ENCODE data around the gene GRIN3B. TPM values are rescaled to one million over a fixed set of nuclear protein-coding genes. Genes with fewer than 3 reads are reported as not detected.

Gene GRIN3B
- total RNA-seq, 2 experiments from 2014 or later, result not detected

DNA sequence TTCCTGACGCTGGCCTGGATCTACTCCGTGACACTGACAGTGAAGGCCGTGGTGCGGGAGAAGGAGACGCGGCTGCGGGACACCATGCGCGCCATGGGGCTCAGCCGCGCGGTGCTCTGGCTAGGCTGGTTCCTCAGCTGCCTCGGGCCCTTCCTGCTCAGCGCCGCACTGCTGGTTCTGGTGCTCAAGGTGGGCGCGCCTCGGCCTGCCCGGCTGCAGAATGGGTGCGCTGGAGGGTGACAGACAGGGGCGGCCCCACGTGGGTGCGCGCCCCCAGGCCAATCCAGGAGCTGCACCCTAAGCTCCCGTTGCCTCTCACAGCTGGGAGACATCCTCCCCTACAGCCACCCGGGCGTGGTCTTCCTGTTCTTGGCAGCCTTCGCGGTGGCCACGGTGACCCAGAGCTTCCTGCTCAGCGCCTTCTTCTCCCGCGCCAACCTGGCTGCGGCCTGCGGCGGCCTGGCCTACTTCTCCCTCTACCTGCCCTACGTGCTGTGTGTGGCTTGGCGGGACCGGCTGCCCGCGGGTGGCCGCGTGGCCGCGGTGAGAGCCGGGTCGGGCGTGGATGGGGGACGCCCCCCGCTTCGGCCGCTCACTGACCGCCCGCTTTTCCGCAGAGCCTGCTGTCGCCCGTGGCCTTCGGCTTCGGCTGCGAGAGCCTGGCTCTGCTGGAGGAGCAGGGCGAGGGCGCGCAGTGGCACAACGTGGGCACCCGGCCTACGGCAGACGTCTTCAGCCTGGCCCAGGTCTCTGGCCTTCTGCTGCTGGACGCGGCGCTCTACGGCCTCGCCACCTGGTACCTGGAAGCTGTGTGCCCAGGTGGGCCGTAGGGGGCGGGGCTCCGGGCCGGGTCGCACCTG is 46.8 kb downstream of the GRIN3B start:
- CTCF ChIA-PET, result interaction anchor here (0.6 kb wide), 1 partner anchor 206 kb away, joined by 4 read pairs; the partner anchor contains the start of gene PRTN3
- POLR2A ChIA-PET, result no interaction called here

DNA sequence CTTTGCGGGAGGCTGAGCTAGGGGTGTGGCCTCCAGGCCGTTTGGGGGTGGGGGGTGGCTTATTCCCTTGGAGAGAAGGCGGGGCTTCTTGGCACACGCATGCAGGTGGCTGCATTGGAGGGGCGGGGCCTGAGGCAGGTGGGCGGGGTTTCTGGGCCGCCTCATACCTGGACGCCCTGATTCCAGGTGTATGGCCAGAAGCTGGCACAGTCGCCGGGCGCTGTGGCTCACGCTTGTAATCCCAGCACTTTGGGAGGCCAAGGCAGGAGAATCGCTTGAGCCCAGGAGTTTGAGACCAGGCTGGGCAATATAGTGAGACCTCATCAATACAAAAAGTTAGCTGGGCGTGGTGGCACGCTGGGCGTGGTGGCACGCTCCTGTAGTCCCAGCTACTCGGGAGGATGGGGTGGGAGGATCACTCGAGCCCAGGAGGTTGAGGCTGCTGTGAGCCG is 47.5 kb downstream of the GRIN3B start:
- ChIA-PET CTCF (interaction anchor here (0.6 to 1.6 kb wide), 2 partner anchors 10 to 207 kb away, joined by 4 to 5 read pairs; partner anchors contain the start of gene PRTN3), POLR2A (interaction anchor here (0.7 to 1.0 kb wide), 2 partner anchors 10 to 247 kb away, joined by 5 to 13 read pairs; no protein-coding TSS in a partner anchor)

DNA sequence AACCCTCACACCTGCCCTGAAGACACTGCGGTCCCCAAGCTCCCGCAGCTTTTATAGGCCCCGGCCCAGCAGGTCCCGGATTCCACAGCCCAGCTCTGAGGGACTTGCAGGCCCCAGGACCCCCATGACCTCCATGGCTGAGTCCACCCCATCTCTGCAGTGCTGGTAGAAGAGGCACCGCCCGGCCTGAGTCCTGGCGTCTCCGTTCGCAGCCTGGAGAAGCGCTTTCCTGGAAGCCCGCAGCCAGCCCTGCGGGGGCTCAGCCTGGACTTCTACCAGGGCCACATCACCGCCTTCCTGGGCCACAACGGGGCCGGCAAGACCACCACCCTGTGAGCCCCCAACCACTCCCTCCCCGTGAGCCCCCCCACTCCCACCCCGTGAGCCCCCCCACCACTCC is 48.9 kb downstream of the GRIN3B start:
- CTCF ChIA-PET, result interaction anchor here (1.6 kb wide), 1 partner anchor 9 kb away, joined by 5 read pairs; no protein-coding TSS in a partner anchor

DNA sequence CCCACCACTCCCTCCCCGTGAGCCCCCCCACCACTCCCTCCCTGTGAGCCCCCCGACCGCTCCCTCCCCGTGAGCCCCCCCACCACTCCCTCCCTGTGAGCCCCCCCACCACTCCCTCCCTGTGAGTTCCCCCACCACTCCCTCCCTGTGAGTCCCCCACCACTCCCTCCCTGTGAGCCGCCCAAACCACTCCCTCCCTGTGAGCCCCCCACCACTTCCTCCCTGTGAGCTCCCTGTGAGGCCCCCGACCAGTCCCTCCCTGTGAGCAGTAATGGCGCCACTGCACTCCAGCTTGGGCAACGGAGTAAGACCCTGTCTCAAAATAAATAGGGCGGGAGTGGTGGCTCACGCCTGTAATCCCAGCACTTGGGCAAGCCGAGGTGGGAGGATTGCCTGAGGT is 49.6 kb downstream of the GRIN3B start:
- CTCF ChIA-PET, result no interaction called here
- POLR2A ChIA-PET, result no interaction called here

More for the DNA sequence above, 48.9 kb downstream of the GRIN3B start:
- POLR2A ChIA-PET, result no interaction called here

DNA sequence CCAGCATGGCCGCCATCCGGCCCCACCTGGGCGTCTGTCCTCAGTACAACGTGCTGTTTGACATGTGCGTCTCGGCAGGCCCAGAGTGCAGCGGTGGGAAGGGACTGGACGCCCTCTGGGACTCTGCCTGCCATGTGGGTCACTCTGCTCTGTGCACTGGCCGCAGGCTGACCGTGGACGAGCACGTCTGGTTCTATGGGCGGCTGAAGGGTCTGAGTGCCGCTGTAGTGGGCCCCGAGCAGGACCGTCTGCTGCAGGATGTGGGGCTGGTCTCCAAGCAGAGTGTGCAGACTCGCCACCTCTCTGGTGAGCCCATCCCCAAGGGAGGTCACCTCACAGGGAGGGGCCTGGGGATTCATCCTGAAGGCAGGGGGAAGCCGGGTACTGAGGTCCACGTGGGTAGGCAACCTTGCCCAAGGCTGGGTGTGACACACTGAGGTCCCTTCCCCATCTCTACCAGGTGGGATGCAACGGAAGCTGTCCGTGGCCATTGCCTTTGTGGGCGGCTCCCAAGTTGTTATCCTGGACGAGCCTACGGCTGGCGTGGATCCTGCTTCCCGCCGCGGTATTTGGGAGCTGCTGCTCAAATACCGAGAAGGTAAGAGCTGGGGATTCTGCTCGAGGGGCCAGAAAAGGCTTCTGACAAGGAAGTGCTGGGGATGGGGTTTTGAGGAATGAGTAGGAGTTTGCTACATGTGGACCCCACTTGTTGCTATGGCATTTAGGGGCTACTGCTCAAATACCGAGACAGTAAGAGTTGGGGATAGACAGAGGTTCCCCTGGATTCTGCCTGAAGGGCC is 51.0 kb downstream of the GRIN3B start:
- ChIA-PET POLR2A (no interaction called here), CTCF (interaction anchor here (0.9 kb wide), 1 partner anchor 14 kb away, joined by 3 read pairs; no protein-coding TSS in a partner anchor)

DNA sequence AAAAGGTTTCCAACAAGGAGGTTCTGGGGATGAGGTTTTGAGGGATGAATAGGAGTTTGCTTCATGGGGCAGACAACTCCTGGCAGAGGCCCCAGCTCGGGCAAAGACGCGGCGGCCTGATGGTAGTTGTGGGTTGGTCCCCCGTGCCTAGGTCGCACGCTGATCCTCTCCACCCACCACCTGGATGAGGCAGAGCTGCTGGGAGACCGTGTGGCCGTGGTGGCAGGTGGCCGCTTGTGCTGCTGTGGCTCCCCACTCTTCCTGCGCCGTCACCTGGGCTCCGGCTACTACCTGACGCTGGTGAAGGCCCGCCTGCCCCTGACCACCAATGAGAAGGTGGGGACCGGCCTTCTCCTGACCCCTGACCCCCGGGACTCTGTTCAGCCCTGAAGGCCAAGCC is 51.6 kb downstream of the GRIN3B start:
- POLR2A ChIA-PET, result no interaction called here
- CTCF ChIA-PET, result no interaction called here

DNA sequence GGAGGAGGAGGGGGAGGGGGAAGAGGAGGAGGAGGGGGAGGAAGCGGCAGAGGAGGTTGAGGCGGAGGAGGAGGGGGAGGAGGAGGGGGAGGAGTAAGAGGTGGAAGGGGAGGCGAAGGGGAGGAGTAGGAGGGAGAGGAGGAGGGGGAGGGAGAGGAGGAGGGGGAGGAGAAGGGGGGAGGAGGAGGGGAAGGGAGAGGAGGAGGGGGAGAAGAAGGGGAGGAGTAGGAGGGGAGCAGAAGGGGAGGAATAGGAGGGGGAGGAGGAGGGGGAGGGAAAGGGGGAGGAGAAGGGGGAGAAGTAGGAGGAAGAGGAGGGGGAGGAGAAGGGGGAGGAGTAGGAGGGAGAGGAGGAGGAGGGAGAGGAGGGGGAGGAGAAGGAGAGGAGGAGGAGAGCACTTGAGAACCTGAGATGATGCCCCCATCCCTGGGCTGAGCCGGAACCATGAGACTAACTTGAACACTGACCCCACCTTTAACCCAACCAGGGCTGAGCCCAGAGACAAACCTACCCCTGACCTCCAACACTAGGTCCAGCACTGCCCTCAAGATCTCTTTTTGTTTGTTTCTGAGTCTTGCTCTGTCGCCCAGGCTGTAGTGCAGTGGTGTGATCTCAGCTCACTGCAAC is 52.2 kb downstream of the GRIN3B start:
- ChIA-PET POLR2A (no interaction called here), CTCF (no interaction called here)

GRCh38 chr19:1053176-1054101 is 53.2 kb downstream of the GRIN3B start:
- POLR2A ChIA-PET, result no interaction called here
- CTCF ChIA-PET, result interaction anchor here (0.6 to 1.0 kb wide), 2 partner anchors 14 to 126 kb away, joined by 3 to 4 read pairs; partner anchors contain the start of gene ARHGAP45

DNA sequence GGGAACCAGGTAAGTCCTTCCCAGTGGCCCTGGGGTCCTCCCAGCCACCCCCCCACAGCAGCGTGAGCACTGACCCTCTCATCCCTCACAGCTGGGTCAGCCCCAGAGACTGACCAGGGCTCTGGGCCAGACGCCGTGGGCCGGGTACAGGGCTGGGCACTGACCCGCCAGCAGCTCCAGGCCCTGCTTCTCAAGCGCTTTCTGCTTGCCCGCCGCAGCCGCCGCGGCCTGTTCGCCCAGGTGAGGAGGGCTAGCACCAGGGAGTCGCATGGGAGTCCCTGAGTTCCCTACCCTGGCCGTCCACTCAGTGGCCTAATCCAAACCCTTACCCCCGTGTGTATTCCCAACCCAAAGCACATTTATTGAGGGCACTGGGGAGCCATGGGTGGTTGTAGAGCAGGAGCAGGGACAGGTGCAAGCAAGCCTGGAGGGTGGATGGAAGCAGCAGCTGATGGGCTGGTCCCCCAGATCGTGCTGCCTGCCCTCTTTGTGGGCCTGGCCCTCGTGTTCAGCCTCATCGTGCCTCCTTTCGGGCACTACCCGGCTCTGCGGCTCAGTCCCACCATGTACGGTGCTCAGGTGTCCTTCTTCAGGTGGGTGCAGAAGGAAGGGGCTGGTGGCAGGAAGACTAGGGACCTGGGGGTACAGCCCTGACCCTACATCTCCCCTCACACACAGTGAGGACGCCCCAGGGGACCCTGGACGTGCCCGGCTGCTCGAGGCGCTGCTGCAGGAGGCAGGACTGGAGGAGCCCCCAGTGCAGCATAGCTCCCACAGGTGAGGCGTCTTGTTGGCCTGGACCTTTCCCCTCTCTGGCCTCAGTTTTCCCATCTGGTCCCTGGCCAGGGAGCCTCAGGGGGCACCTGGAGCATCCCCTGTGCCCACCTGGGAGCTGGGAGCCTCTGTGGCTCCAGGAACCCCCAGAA is 54.1 kb downstream of the GRIN3B start:
- POLR2A ChIA-PET, result no interaction called here
- CTCF ChIA-PET, result interaction anchor here (0.6 to 1.2 kb wide), 3 partner anchors 13 to 127 kb away, joined by 3 to 4 read pairs (median 3); partner anchors contain the start of genes ABCA7 and ARHGAP45

- CTCF ChIA-PET, result interaction anchor here (1.2 kb wide), 1 partner anchor 16 kb away, joined by 3 read pairs; the partner anchor contains the start of gene ABCA7
- POLR2A ChIA-PET, result no interaction called here
These were observed 54.8 kb downstream of the GRIN3B start for GRCh38 chr19:1055028-1055425.

DNA sequence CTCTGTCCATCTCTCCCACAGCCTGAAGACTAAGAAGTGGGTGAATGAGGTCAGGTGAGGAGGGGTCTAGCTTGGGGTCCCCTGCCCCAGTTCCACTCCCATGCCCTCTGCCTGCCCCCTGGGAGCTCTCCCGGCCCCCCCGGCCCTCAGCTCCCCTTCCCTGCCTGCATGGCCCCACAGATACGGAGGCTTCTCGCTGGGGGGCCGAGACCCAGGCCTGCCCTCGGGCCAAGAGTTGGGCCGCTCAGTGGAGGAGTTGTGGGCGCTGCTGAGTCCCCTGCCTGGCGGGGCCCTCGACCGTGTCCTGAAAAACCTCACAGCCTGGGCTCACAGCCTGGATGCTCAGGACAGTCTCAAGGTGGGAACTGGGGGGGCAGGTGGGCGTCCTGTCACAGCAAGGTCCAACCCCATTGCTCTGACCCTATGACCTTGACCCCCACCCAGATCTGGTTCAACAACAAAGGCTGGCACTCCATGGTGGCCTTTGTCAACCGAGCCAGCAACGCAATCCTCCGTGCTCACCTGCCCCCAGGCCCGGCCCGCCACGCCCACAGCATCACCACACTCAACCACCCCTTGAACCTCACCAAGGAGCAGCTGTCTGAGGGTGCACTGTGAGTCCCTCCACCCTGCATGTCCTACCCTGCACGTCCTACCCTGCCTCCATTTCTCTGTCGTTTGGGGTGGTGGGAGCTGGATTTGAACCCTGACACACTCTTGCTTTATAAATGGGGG is 55.8 kb downstream of the GRIN3B start:
- CTCF ChIA-PET, result interaction anchor here (1.0 to 1.3 kb wide), 4 partner anchors 9 to 35 kb away, joined by 3 to 6 read pairs (median 3); partner anchors contain the start of genes ABCA7 and RNU6-2

DNA sequence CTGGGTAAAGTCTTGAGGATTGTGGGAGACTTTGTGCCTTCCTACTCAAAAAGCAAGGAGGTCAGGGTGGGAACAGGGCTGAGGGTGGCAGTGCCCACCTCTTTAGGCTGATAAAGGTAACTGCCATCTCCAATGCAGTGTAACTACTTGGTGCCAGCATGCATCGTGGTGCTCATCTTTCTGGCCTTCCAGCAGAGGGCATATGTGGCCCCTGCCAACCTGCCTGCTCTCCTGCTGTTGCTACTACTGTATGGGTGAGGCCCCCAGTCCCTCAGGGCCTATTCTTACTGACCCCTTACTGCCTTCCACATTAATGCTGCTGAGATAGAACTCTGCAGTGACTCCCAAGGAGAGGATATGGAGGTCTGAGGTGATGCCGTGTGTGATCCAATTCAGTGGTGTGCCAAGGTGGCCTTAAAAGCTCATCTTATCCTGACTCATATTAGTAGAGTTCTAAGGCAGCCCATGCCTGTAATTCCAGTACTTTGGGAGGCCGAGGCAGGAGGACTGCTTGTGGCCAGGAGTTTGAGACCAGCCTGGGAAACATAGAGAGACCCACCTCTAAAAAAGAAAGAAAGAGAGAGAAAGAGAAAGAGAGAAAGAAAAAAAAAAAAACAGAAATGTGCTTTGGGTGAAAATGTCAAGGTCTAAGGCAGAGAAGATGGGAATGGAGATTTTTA is 57.1 kb downstream of the GRIN3B start:
- ChIA-PET POLR2A (interaction anchor here (0.5 to 1.1 kb wide), 4 partner anchors 9 to 212 kb away, joined by 3 to 5 read pairs (median 3); no protein-coding TSS in a partner anchor), CTCF (interaction anchor here (0.6 to 1.8 kb wide), 7 partner anchors 9 to 152 kb away, joined by 3 to 6 read pairs (median 4); partner anchors contain the start of gene RNU6-2)

More for the DNA sequence above, 55.8 kb downstream of the GRIN3B start:
- POLR2A ChIA-PET, result no interaction called here

DNA sequence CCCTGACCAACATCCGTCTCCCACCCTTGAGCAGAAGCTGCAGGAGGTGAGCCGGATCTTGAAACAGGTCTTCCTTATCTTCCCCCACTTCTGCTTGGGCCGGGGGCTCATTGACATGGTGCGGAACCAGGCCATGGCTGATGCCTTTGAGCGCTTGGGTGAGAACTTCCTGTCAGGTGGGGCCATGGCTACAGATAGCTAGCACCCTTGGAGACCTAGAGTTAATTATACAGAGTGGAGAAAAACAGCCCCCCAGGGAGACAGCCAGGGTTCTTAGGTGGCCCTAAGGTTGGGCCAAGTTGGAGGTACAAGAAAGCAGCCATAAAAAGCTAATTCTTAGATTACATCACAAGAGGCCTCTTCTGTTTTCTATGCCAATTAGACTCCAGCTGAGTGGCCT is 57.9 kb downstream of the GRIN3B start:
- ChIA-PET POLR2A (interaction anchor here (1.1 kb wide), 1 partner anchor 33 kb away, joined by 3 read pairs; no protein-coding TSS in a partner anchor), CTCF (interaction anchor here (0.8 to 1.8 kb wide), 4 partner anchors 10 to 208 kb away, joined by 3 to 5 read pairs (median 4); no protein-coding TSS in a partner anchor)
